Right lobe of liver (tissue), 6 donors: ENCODE measurements around the gene POLR2E. TPM values are rescaled to one million over a fixed set of nuclear protein-coding genes. Genes with fewer than 3 reads are reported as not detected.
A peak's percentile ranks its signal among the peaks of the same experiment; 100 is the strongest.
"Not testable (repeated sequence)": the region's sequence is repeated elsewhere in the genome, so short reads cannot be mapped to it uniquely, and the experiment has no call there.

Experiments used
- ATAC-seq, 4 donors: fragments of 200-7000 bp; cut with Tn5 transposase; one replicate each; pipeline ENCODE4 v1.9.1; 2020; ENCODE audit warnings: mild to moderate bottlenecking in 4 of 4, moderate library complexity in 4 of 4
- DNase-seq, 3 donors: peaks; one replicate each; pipeline ENCODE4 v3.0.0-alpha.2; 2020
- H3K27ac ChIP-seq, 3 donors: fragments of 200-600 bp; one replicate each; pipeline ENCODE4 v1.8.0; 2022
- H3K27me3 ChIP-seq, 2 donors: fragments of 200-600 bp; one replicate each; pipeline ENCODE4 v1.8.0; 2022
- H3K36me3 ChIP-seq, 4 donors: fragments of 200-600 bp; sonication (generic) in 1 of 4; one replicate each; pipeline versions ENCODE4 v1.5.1 to v1.8.0; 2017 to 2022; ENCODE audit warnings: control low read depth in 1 of 4
- H3K4me1 ChIP-seq, 4 donors: fragments of 200-600 bp; sonication (generic) in 1 of 4; one replicate each; pipeline versions ENCODE4 v1.5.1 to v1.8.0; 2017 to 2022; ENCODE audit warnings: control low read depth in 1 of 4
- H3K4me3 ChIP-seq, 3 donors: fragments of 200-600 bp; one replicate each; pipeline ENCODE4 v1.8.0; 2022
- H3K9me3 ChIP-seq, 4 donors: fragments of 200-600 bp; sonication (generic) in 1 of 4; one replicate each; pipeline versions ENCODE4 v1.5.1 to v1.8.0; 2017 to 2022; ENCODE audit warnings: control low read depth in 1 of 4
- POLR2A ChIP-seq: fragments of 450-650 bp; IDR thresholded peaks from one replicate; pipeline ENCODE4 v1.6.1; 2017; ENCODE audit warnings: antibody characterized with exemption, mild to moderate bottlenecking
- WGBS: methylation state at CpG from one replicate; pipeline ENCODE4 v1.1.6; 2018; ENCODE audit warnings: low coverage, low lambda C conversion rate; ENCODE audit not compliant: insufficient coverage; ENCODE audit errors: missing lambda C conversion rate; 5-methylcytosine and 5-hydroxymethylcytosine counted together
- intact Hi-C, 2 donors: fragments of 100-400 bp; cut with DNase I; formaldehyde crosslinking; loops; one replicate each; pipeline versions ENCODE4 v1.11.2 to v1.14.1; 2022
- total RNA-seq, 6 experiments: library from RNA; depleted of rRNA in 2 of 6; stranded (reverse); fragments of >200 nt in 2 of 6; fragmentation: NEBNext Ultra II Directional in 3 of 6; extraction: Animal tissue kit (Norgen Biotek cat#: 25700) in 3 of 6; gene quantifications; one replicate each; pipeline versions ENCODE4 v1.1.0 to v1.2.4, GENCODE V29; 2016 to 2023
- TF ChIP-seq, protein P1 (sequence below), 4 donors: fragments of 200-600 bp in 3 of 4; fragments of 450-650 bp in 1 of 4; IDR thresholded peaks; one replicate each; pipeline versions ENCODE4 v1.5.1 to v1.8.0; 2016 to 2022; ENCODE audit warnings: antibody characterized with exemption in 4 of 4, mild to moderate bottlenecking in 2 of 4
- donor health status: DM: no; HTN: yes; CAD: no.
- donor health status: DM: no; HTN: no; CAD: no.
- donor health status: DM: no; HTN: no; CAD: no.
- donor health status: DM: no; HTN: yes; CAD: no.
- donor health status: DM: no; HTN: yes; CAD: no.

The POLR2E gene
- total RNA-seq, 6 experiments from 2014 or later, result 112 to 256 (median 131) TPM

DNA sequence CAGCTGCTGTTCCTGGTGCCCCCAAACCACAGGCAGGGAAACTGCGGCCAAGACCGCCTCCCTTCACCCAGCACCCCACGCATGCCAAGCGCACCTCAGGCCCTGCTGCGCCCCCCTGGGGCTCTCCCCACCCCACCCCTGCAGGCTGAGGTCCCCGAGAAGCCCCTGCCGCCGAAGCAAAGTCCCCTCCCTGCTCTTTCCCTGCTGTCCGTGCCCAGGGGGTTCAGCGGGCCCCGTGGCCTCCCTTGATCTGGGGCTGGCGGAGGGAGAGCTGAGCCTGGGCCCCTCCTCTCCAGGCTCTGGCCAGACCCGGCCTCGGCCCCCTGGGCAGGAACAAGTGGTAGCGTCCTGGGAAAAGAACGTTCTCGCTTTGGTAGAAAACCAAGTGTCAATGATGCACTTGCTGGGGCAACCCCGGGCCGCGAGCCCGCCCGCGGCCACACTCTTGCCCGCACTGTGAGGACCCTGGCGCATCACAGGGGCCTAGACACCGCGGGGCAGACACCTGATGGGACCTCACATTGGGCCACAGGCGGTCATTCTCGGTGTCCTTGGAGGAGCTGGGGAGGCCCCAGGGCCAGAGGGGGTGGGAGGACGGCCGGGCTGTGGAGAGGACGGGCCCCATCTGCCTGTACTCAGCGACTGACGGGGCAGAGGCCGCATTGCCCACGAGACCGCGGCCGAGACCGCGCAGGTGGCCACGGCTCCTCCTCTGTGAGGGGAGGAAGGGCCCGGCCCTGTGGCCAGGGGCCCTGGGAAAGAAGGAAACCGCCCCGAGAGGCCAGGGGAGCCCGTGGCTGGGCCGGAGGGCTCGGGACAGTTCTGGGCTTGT is 37.6 kb upstream of the POLR2E start:
- H3K4me1 ChIP-seq, result no peaks in the 10 kb centered on the region
- H3K36me3 ChIP-seq, result peaks cover 0 to 4% (median 0%) of the 10 kb centered on the region in 4 donors
- no peaks in the 10 kb centered on the region for H3K9me3 ChIP-seq
- peak overlapping the region in 2 of 3 donors; percentile 9 to 54 for H3K4me3 ChIP-seq
- no peaks in the 10 kb centered on the region for H3K27me3 ChIP-seq
- intact Hi-C loops, result no loop called here
- no peak for DNase-seq
- TF ChIP-seq, protein P1, sequence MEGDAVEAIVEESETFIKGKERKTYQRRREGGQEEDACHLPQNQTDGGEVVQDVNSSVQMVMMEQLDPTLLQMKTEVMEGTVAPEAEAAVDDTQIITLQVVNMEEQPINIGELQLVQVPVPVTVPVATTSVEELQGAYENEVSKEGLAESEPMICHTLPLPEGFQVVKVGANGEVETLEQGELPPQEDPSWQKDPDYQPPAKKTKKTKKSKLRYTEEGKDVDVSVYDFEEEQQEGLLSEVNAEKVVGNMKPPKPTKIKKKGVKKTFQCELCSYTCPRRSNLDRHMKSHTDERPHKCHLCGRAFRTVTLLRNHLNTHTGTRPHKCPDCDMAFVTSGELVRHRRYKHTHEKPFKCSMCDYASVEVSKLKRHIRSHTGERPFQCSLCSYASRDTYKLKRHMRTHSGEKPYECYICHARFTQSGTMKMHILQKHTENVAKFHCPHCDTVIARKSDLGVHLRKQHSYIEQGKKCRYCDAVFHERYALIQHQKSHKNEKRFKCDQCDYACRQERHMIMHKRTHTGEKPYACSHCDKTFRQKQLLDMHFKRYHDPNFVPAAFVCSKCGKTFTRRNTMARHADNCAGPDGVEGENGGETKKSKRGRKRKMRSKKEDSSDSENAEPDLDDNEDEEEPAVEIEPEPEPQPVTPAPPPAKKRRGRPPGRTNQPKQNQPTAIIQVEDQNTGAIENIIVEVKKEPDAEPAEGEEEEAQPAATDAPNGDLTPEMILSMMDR (IDR thresholded peaks at IDR 0.05), result no peak
- TF ChIP-seq POLR2A, result no peak
- peak in 3 of 4 donors; percentile 2 to 5 (median 3) for ATAC-seq
- H3K27ac ChIP-seq, result peak overlapping the region; percentile 69 to 94 (median 84)
- whole genome bisulfite sequencing, result 67% methylated on average over 6 of the region's 48 CpGs

GRCh38 chr19:1131718-1132551 is 36.8 kb upstream of the POLR2E start:
- Histone ChIP-seq H3K27ac (peak overlapping the region; percentile 69 to 94 (median 84)), H3K4me3 (peak overlapping the region; percentile 48 to 64 (median 54)), H3K4me1 (no peaks in the 10 kb centered on the region), H3K27me3 (no peaks in the 10 kb centered on the region), H3K36me3 (peaks cover 0 to 11% (median 3%) of the 10 kb centered on the region in 4 donors), H3K9me3 (no peaks in the 10 kb centered on the region)
- 20% methylated on average over 2 of the region's 64 CpGs for WGBS
- peak; percentile 60 to 78 (median 66) for ATAC-seq
- DNase-seq, result peak in 2 of 3 donors; percentile 89
- intact Hi-C loops, result no loop called here
- TF ChIP-seq POLR2A, result peak; percentile 51
- TF ChIP-seq, protein P1 (IDR thresholded peaks at IDR 0.05), result no peak

DNA sequence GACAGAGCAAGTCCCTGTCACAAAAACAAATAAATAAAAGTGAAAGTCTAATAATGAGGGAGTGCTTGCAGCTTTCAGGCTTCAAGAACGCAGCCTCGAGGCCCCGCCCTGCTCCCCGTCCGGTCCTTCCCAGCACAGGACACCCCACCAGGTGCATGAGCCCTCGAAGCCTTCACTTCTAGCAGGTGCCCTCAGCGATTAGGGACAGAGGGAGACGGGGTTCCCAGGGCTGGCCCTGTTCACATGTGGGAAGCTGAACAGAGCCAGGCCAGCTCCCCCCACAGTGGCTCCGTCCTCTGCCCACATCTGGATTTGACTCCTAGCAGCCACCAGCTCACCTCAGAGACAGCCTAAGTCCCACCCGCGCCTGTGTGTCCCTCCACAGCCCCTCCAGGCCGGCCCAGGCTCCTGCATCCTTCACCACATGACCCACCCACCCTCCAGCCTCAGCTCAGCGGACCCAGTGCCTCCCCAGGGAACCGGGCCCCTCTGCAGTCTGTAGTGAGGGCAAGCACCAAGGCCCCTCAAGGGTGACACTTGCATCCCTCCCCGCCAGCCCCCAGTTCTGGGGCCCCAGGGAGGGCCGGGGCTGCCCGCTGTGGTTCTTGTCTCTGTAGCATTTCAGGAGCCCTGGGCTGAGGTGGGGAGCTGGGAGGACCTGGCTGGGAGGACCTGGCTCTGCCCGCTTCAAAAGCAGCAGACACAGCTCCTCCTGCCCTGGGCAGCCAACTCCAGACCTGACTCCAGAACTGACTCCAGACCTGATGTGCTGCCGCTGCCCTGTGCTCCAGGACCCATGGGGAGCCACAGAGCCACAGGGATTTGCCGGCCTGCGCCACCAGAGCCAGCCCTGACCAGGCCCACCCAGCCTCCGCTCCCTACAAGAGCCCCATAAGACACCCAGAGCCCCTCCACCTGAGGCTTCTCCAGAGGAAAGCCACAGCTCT is 35.9 kb upstream of the POLR2E start:
- Histone ChIP-seq H3K9me3 (no peaks in the 10 kb centered on the region), H3K36me3 (peaks cover 0 to 19% (median 7%) of the 10 kb centered on the region in 4 donors), H3K27ac (peak overlapping the region; percentile 66 to 94 (median 84)), H3K4me1 (no peaks in the 10 kb centered on the region), H3K4me3 (peak overlapping the region; percentile 48 to 64 (median 54)), H3K27me3 (no peaks in the 10 kb centered on the region)
- WGBS, result 60% methylated on average over 3 of the region's 22 CpGs
- intact Hi-C loops, result no loop called here
- TF ChIP-seq POLR2A, result no peak
- peak in 1 of 4 donors; percentile 3 for ATAC-seq
- no peak for DNase-seq

GRCh38 chr19:1129535-1129934 is 34.4 kb upstream of the POLR2E start:
- Histone ChIP-seq H3K4me3 (no peak overlapping the region), H3K27ac (no peak overlapping the region), H3K9me3 (no peaks in the 10 kb centered on the region), H3K36me3 (peaks cover 4 to 27% (median 10%) of the 10 kb centered on the region in 4 donors), H3K4me1 (no peaks in the 10 kb centered on the region), H3K27me3 (no peaks in the 10 kb centered on the region)
- ATAC-seq (no peak), DNase-seq (no peak)
- WGBS, result 100% methylated on average over 2 of the region's 18 CpGs
- TF ChIP-seq POLR2A, result no peak
- TF ChIP-seq, protein P1 (IDR thresholded peaks at IDR 0.05), result no peak
- intact Hi-C loops, result no loop called here

GRCh38 chr19:1129084-1129483 is 33.9 kb upstream of the POLR2E start:
- intact Hi-C loops, H3K9me3 ChIP-seq, H3K4me1 ChIP-seq, H3K27me3 ChIP-seq, DNase-seq, H3K27ac ChIP-seq, H3K4me3 ChIP-seq, ATAC-seq: not testable (repeated sequence)
- WGBS, result 60% methylated on average over 3 of the region's 7 CpGs
- peaks cover 4 to 30% (median 13%) of the 10 kb centered on the region in 4 donors for H3K36me3 ChIP-seq
